Subcutaneous abdominal adipose tissue (tissue), 5 donors: Measurements from ENCODE around the gene TPK1.
"Not testable (repeated sequence)": the region's sequence is repeated elsewhere in the genome, so short reads cannot be mapped to it uniquely, and the experiment has no call there.

Experiments used
- H3K27ac ChIP-seq: one replicate; pipeline ENCODE4 v1.7.0; 2013; ENCODE audit warnings: low read depth, mild to moderate bottlenecking, inconsistent platforms, low read length, moderate library complexity
- H3K27me3 ChIP-seq, 5 donors: one replicate each; pipeline ENCODE4 v1.7.0; 2013; ENCODE audit warnings: low read length in 5 of 5, inconsistent platforms in 1 of 5; ENCODE audit not compliant: control insufficient read depth in 5 of 5, insufficient read depth in 4 of 5
- H3K36me3 ChIP-seq, 5 donors: one replicate each; pipeline ENCODE4 v1.7.0; 2013; ENCODE audit warnings: low read length in 5 of 5; ENCODE audit not compliant: control insufficient read depth in 5 of 5, insufficient read depth in 5 of 5
- H3K4me1 ChIP-seq, 5 donors: one replicate each; pipeline ENCODE4 v1.7.0; 2013; ENCODE audit warnings: low read length in 5 of 5, mild to moderate bottlenecking in 3 of 5, moderate library complexity in 1 of 5; ENCODE audit not compliant: control insufficient read depth in 5 of 5, insufficient read depth in 5 of 5
- H3K4me3 ChIP-seq, 5 donors: one replicate each; pipeline ENCODE4 v1.7.0; 2013; ENCODE audit warnings: low read length in 5 of 5, low read depth in 1 of 5
- H3K9ac ChIP-seq, 5 donors: one replicate each; pipeline ENCODE4 v1.7.0; 2013; ENCODE audit warnings: low read length in 5 of 5, mild to moderate bottlenecking in 4 of 5, moderate library complexity in 3 of 5
- H3K9me3 ChIP-seq, 5 donors: one replicate each; pipeline ENCODE4 v1.7.0; 2013; ENCODE audit warnings: low read length in 5 of 5; ENCODE audit not compliant: control insufficient read depth in 5 of 5
- donor health status: healthy.
- donor health status: healthy.
- donor health status: healthy.
- donor health status: healthy.
- donor health status: healthy.

Gene TPK1

DNA sequence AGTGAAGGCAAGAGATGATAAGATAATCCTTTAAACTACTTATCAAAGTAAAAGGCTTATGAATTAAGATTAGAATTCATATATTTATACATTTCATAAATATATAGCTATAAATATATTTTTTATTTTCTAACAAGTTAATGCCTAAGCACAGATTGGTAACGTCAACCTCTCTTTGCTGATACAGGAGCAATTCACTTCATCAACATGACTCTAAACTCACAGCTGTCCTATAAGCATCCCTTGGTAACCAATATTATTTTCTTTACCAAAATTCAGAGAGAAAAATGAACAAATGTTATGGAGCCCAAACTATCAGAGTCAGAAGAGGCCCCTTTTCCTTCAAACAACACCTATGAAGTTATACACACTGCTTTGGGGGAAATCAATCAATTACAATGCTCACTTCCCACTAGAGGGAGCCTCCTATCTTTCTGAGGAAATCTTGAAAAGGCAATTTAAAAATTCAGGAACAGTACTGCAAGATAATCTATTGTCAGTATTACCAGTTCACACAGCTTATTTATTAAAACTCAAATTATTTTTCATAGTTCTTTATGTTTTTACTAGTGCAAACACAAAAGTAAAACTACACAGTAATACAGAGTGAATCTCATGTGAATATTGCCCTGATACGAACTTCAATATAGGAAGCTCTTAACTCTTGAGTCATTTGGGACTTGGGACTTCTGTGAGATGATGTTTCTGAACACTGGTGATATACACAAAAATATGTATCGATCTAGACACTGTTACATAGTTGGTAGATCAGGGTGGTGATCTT is 381.4 kb downstream of the TPK1 start:
- Histone ChIP-seq H3K36me3 (peaks cover 0 to 3% (median 0%) of the 10 kb centered on the region in 5 donors), H3K4me1 (no peaks in the 10 kb centered on the region)

DNA sequence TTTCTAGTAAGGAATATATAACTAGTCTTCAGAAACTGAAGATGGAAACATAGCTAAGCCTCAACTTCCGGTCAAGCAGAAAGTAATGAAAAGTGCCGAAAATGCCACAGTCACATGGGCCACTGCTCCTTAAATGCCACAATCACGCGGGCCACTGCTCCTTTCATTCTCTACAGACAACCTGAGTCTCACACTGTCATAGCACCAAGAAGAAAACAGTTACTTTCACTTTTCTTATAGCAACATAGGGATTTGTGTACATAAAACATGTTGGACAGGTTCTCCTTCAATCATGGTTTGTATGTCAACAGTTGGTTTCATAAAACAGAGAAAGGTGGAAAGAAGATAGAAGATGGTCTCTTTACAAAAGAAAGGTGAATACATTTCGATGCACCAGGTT is 383.8 kb downstream of the TPK1 start:
- H3K36me3 ChIP-seq, result peaks cover 0 to 3% (median 0%) of the 10 kb centered on the region in 5 donors
- H3K27ac ChIP-seq, result no peak overlapping the region
- H3K4me3 ChIP-seq, result no peak overlapping the region
- H3K9me3 ChIP-seq, result no peaks in the 10 kb centered on the region
- no peaks in the 10 kb centered on the region for H3K4me1 ChIP-seq
- no peak overlapping the region for H3K9ac ChIP-seq
- H3K27me3 ChIP-seq, result no peaks in the 10 kb centered on the region

More for the DNA sequence above, 381.4 kb downstream of the TPK1 start:
- Histone ChIP-seq H3K9ac (no peak overlapping the region), H3K4me3 (no peak overlapping the region), H3K9me3 (no peaks in the 10 kb centered on the region), H3K27me3 (no peaks in the 10 kb centered on the region), H3K27ac (no peak overlapping the region)

DNA sequence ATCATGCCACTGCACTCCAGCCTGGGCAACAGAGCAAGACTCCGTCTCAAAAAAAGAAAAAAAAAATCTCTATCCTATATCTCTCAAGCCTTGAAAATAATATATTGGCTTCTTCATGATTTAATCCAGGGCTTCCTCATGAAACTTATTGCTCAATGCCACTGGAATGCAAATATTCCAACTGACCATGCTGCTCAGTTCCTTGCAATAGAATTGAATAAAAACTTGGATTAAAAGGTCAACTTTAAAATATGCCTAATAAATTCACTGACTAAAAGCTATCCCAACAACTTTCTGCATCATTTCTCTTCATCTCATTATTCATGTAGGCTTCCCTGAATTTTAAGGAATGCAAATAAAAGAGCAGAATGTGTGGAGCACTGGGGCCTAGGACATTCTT is 390.3 kb downstream of the TPK1 start:
- Histone ChIP-seq H3K27ac (no peak overlapping the region), H3K27me3 (no peaks in the 10 kb centered on the region), H3K9ac (no peak overlapping the region), H3K36me3 (no peaks in the 10 kb centered on the region), H3K4me3 (no peak overlapping the region), H3K4me1 (no peaks in the 10 kb centered on the region), H3K9me3 (no peaks in the 10 kb centered on the region)

- Histone ChIP-seq H3K27me3 (no peaks in the 10 kb centered on the region), H3K9me3 (no peaks in the 10 kb centered on the region), H3K4me1 (no peaks in the 10 kb centered on the region), H3K36me3 (no peaks in the 10 kb centered on the region), H3K27ac (no peak overlapping the region), H3K4me3 (no peak overlapping the region), H3K9ac (no peak overlapping the region)
Measured at GRCh38 chr7:144439717-144440205, 396.1 kb downstream of the TPK1 start.

GRCh38 chr7:144438759-144439158 is 397.1 kb downstream of the TPK1 start:
- H3K9ac ChIP-seq, result no peak overlapping the region
- H3K27me3 ChIP-seq, result no peaks in the 10 kb centered on the region
- no peak overlapping the region for H3K27ac ChIP-seq
- H3K36me3 ChIP-seq, result no peaks in the 10 kb centered on the region
- no peaks in the 10 kb centered on the region for H3K4me1 ChIP-seq
- no peak overlapping the region for H3K4me3 ChIP-seq
- no peaks in the 10 kb centered on the region for H3K9me3 ChIP-seq

GRCh38 chr7:144437370-144438191 is 398.3 kb downstream of the TPK1 start:
- Histone ChIP-seq H3K27me3 (no peaks in the 10 kb centered on the region), H3K4me1 (no peaks in the 10 kb centered on the region), H3K9me3 (no peaks in the 10 kb centered on the region), H3K4me3 (no peak overlapping the region), H3K27ac (no peak overlapping the region), H3K36me3 (no peaks in the 10 kb centered on the region), H3K9ac (no peak overlapping the region)

GRCh38 chr7:144436500-144436899 is 399.4 kb downstream of the TPK1 start:
- Histone ChIP-seq H3K27me3 (no peaks in the 10 kb centered on the region), H3K9ac (no peak overlapping the region), H3K9me3 (no peaks in the 10 kb centered on the region), H3K4me3 (no peak overlapping the region), H3K4me1 (no peaks in the 10 kb centered on the region), H3K36me3 (no peaks in the 10 kb centered on the region), H3K27ac (no peak overlapping the region)

GRCh38 chr7:144428431-144428830 is 407.4 kb downstream of the TPK1 start:
- Histone ChIP-seq H3K27me3 (no peaks in the 10 kb centered on the region), H3K27ac (no peak overlapping the region), H3K4me1 (no peaks in the 10 kb centered on the region), H3K9ac (no peak overlapping the region), H3K9me3 (peaks cover 0 to 6% (median 3%) of the 10 kb centered on the region in 5 donors), H3K4me3 (no peak overlapping the region), H3K36me3 (no peaks in the 10 kb centered on the region)

DNA sequence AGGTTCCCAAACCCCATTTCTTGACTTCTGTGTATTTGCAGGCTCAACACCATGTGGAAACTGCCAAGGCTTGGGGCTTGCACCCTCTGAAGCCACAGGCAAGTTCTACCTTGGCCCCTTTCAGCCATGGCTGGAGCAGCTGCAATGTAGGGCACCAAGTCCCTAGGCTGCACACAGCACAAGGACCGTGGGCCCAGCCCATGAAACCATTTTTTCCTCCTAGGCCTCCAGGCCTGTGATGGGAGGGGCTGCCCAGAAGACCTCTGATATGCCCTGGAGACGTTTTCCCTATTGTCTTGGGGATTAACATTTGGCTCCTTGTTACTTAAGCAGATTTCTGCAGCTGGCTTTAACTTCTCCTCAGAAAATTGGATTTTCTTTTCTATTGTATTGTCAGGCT is 408.3 kb downstream of the TPK1 start:
- not testable (repeated sequence) for H3K9ac ChIP-seq, H3K27ac ChIP-seq, H3K4me3 ChIP-seq, H3K4me1 ChIP-seq, H3K36me3 ChIP-seq, H3K9me3 ChIP-seq, H3K27me3 ChIP-seq

DNA sequence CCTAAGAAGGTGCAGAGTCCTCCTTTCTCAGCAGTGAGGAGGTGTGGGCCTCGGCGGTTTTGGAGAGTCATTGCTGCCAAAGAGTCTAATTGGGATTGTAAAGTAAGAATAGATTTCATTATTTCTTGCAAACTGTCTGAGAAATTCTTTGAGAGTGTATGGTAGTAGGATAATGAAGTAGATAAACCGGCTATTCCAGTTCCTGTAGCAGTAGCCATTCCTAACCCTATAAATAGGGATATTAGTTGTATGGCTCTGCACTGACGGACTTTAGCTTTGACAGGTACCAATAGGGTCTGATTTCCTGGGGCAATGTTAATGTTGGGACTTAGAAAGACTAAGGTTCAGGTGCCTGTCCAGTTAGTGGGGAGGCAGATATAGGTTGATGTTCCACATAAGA is 416.9 kb downstream of the TPK1 start:
- not testable (repeated sequence) for H3K4me1 ChIP-seq, H3K9ac ChIP-seq, H3K27ac ChIP-seq, H3K27me3 ChIP-seq, H3K36me3 ChIP-seq, H3K9me3 ChIP-seq, H3K4me3 ChIP-seq
